ENCODE measurements around the gene GZF1.

DNA sequence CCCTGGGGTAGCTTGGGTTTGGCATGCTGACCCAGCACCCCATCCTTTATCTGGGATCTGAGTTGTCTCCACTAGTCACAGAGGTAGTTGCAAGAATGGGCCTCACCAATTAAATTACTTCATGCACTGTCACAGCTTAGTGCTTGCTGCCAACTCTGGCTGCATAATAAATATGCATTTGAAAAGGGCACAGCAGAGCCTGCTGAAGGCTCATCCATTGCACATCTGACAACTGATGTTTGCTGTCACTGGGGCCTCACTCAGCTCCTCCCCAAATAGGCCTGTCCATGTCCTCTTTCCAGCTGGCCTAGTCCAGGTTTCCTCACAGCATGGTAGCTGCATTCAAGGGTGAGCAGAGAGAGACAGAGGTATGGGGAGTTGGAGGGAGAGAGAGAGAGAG, 24.7 kb upstream of the GZF1 start:
- TF ChIP-seq POLR2A (IDR thresholded peaks at IDR 0.05; ENCODE audit: low read length) (no peak), GATA1 (IDR thresholded peaks at IDR 0.05; ENCODE audit: low read depth, low read length) (no peak)
